GM19025 (cell line): ENCODE measurements around the gene DNM3.

Source experiments
- ATAC-seq: cut with Tn5 transposase; IDR thresholded peaks from one replicate; pipeline ENCODE4 v1.9.1; 2021; ENCODE audit warnings: mild to moderate bottlenecking, low read depth, moderate library complexity; ENCODE audit not compliant: unreplicated experiment

DNM3 gene

GRCh38 chr1:171916315-171916771 lies 75.0 kb downstream of the DNM3 start:
- no peak for ATAC-seq

GRCh38 chr1:171917331-171917730 lies 76.0 kb downstream of the DNM3 start:
- ATAC-seq: no peak

GRCh38 chr1:171919891-171920887 lies 78.9 kb downstream of the DNM3 start:
- ATAC-seq: no peak

- ATAC-seq: no peak
These were observed 81.7 kb downstream of the DNM3 start for GRCh38 chr1:171922999-171923398.

GRCh38 chr1:171929121-171929520 lies 87.8 kb downstream of the DNM3 start:
- ATAC-seq: no peak

- ATAC-seq: no peak
These were observed 90.5 kb downstream of the DNM3 start for GRCh38 chr1:171931752-171932151.

GRCh38 chr1:171934664-171935063 lies 93.4 kb downstream of the DNM3 start:
- ATAC-seq: no peak

- no peak for ATAC-seq
These were observed 93.8 kb downstream of the DNM3 start for GRCh38 chr1:171935086-171935485.

- no peak for ATAC-seq
These were observed 94.4 kb downstream of the DNM3 start for GRCh38 chr1:171935664-171936063.

GRCh38 chr1:171937938-171938337 lies 96.6 kb downstream of the DNM3 start:
- no peak for ATAC-seq

GRCh38 chr1:171939740-171940139 lies 98.4 kb downstream of the DNM3 start:
- no peak for ATAC-seq

- no peak for ATAC-seq
These were observed 99.1 kb downstream of the DNM3 start for GRCh38 chr1:171940368-171940767.

GRCh38 chr1:171941920-171942319 lies 100.6 kb downstream of the DNM3 start:
- ATAC-seq: no peak

- ATAC-seq: no peak
These were observed 102.8 kb downstream of the DNM3 start for GRCh38 chr1:171943973-171944561.

GRCh38 chr1:171948511-171948910 lies 107.2 kb downstream of the DNM3 start:
- ATAC-seq: no peak

GRCh38 chr1:171949316-171949715 lies 108.0 kb downstream of the DNM3 start:
- no peak for ATAC-seq

GRCh38 chr1:171953835-171954234 lies 112.5 kb downstream of the DNM3 start:
- no peak for ATAC-seq

- no peak for ATAC-seq
These were observed 113.1 kb downstream of the DNM3 start for GRCh38 chr1:171954361-171954760.

GRCh38 chr1:171961861-171962260 lies 120.6 kb downstream of the DNM3 start:
- no peak for ATAC-seq

GRCh38 chr1:171963762-171964161 lies 122.5 kb downstream of the DNM3 start:
- no peak for ATAC-seq

GRCh38 chr1:171965777-171966176 lies 124.5 kb downstream of the DNM3 start:
- no peak for ATAC-seq
